Stimulated activated CD8-positive, alpha-beta memory T cell treated with anti-CD3 and anti-CD28 coated beads, Interleukin-12 subunit alpha, Interleukin-12 subunit beta, amount 100 ng/mL, for 4 hours (primary cell): Measurements from ENCODE around the gene IGF1.

Experiments used
- DNase-seq: peaks from one replicate; pipeline ENCODE4 v3.0.0-alpha.2; 2020; ENCODE audit warnings: low read depth

Gene IGF1

DNA sequence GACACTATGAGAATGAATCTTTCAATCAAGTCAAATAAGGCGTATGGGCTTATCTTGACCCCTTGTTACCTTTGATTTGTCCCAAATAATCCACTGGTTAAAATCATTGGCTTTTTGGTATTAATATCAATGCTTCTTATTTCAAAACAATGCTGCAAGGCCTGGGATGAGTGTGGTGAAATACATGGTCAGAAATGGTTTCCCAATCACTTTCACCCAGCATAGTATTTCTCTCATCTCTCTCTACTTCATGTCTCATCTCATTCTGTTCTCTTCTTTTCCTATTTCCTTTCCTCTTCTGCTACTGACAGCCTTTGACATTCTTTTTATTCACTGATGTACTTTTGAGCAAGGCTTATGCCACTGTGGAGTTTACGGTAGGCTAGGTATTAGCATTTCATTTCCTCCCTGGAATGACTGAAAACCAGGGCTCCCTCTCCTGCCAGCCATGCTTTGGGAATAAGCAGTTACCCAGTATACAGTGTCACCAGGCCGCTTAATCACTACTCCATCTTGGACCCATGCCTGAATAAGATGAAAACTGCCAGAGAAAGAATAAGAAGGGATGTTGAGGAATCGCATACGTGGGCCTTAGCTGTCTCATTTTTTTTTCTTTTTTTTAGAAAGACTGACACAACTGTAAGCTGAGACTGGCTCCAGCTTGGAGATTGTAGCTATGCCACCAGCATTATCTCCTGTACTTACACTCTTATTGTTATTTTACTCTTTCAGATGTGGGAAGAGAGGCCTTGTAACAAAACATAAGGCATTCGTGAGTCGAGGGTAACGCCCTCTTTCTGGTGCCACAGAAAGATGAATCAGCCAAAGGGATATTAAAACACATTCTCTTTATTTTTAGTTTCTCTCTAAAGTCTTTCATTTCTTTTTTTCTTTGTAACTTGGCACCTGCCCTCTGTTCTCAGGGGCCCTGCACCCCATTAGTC is 53.5 kb downstream of the IGF1 start:
- DNase-seq, result no peak

DNA sequence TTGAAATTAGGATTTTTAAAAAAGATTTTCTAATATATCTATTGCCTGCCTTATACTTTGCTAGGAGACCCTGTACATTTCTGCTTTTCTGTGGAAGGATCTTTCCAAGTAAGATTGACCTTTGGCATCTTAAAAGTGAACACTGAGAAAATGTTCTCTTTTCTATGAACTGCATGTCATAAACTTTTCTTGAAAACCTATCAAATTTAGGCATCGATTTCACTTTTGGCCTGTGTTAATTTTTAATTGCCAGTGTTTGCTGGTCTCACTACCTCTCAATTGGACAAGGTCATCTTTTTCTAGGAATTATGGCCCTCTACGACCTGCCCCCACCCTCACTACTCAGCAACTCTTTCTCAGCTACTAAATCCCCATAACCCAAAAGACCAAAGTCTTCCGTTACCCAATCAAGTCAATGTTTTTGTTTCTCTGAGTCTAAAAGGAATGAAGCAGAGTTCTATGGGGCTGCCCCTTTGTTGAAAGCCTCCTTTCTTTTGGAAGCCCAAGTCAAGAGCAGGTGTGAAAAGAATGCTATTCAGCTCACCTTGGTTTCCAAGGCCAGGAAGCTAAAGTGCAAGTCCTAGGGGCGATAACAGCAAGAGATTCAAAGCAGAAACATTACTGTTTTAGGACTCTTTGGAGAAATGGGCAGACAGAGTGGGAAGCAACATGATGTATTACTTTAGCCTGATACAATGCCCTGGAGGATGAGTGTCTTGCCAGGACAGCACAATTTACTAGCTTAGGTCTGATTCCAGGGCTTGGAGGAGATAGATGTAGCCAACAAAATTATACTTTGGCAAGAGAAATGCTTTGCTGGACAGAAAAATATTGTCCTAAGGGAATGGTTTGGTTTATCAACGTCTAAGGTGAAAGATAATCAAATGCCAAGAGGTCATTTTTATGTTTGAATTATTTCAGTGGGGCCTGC is 55.0 kb downstream of the IGF1 start:
- no peak for DNase-seq

DNA sequence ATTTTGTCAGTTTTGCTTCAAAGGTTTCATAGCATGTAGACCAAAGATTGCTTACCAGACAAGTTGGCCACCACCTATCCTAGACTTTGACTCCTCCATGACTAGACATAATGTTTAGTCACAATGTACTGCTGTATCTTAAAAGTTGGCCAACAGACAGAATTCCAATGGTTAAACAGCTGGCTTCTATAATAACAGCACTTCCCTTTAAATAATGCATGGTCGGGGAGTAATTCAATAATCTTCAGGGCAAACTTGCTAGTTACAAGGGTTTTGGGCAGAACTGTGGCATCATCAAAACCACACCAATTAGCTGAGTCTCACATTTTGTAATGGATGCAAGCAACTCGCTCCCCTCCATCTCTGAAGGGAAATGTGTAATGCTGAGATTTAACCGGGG is 56.9 kb downstream of the IGF1 start:
- no peak for DNase-seq

DNA sequence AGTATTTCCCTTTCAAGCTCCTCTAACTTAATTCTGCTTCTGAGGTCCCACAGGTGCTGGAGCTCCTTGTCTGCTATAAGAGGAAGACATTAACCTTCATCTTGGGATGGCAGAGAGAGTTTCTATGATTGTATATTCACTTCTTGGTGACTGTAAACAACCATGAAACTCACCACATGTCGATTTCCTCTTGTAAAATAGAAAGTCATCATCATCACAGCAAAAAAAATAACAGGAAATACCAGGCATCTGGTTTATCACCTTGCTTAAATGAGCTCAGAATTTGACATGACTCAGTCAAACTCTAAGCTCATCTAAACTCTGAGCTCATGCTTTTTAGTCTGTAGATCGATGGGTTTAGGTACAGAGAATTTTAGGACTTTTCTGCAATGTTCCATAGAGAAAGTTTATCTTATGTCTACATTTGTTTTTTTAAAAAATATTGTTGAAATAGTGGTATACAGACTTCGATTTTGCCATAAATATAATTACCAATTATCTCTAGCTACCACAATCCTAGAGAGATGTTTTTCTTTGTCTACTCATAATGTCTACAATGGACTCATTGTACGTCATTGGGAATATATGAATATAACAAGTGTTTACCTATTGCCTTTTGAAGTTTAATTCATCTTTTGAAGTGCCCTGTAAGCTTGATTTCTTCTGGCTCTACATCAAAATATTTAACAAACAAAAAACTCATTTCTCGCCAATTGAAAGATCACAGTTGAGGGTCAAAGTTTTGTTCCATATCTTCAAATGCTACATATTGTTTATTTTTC is 58.4 kb downstream of the IGF1 start:
- no peak for DNase-seq

DNA sequence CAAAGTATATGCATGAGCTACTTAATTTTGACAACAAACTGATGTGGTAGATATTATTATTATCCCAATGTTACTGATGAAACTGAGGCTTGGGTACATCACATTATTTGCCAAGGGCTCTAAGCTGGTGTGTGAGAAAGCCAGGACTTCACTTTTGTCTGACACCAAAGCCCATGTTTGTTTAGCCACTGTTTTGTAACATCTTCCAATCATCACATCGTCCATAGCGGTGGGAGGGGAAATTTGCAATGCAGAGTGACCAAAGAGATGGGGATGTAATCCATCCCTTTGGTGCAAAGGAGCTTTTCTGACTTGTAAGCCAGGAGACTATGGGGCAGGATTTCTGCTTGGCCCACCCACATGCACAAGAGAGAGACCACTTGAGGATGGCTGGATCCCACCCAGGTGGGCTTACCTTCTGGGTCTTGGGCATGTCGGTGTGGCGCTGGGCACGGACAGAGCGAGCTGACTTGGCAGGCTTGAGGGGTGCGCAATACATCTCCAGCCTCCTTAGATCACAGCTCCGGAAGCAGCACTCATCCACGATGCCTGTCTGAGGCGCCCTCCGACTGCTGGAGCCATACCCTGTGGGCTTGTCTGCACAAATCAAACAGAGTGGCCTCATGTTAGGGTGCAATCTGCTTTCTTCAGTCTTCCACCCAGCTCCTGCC is 61.1 kb downstream of the IGF1 start:
- no peak for DNase-seq

DNA sequence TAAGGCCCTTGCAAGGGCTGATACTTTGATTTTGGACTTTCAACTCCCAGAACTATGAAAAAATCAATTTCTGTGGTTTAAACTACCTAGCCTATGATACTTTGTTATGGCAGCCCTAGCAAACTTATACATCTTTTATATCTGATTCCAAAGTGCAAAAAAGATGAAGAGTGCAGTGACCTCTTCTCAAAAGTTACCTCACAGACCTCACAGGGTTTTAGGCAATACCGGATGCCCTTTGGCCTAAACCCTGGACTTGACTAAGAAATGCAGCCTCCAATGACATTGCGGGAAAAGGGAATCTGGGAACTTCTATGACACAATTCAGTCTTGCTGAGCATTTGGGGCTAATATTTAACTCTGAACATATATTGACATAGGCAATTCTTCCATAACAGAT is 63.3 kb downstream of the IGF1 start:
- no peak for DNase-seq

DNA sequence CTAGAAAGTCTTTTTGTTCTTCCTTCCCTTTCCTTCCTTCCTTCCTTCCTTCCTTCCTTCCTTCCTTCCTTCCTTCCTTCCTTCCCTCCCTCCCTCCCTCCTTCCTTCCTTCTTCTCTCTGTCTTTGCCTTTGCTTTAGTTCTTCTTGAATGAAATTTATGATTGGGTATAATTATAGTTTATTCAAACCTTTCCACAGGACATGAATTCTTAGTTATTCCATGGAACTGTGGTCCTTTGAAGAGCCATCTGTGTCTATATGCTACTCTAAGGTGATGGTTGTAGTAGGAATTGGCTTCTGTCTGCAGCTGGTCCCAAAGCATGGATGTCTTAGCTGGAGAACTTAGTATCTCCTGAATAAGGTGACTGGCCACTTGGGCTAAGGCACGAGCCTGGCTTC is 64.8 kb downstream of the IGF1 start:
- DNase-seq, result no peak

DNA sequence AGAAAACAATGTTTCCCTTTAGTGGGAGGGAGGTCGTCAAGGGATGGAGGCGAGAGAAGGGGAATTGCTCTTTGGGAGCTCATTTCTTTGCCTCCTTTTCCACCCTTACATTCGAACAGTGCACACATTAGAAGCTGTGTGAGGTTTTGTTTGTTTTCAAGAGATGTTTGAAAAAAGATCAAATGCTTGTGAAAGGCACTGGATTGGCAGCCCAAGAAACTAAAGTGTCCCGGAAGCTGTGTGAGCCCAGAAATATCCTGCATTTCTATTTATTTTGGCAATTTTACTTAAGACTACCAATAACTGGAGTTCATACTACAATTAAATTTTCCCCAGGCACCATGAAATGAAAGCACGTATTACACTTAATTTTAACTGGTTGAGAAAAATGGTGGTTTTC is 67.0 kb downstream of the IGF1 start:
- DNase-seq, result no peak

DNA sequence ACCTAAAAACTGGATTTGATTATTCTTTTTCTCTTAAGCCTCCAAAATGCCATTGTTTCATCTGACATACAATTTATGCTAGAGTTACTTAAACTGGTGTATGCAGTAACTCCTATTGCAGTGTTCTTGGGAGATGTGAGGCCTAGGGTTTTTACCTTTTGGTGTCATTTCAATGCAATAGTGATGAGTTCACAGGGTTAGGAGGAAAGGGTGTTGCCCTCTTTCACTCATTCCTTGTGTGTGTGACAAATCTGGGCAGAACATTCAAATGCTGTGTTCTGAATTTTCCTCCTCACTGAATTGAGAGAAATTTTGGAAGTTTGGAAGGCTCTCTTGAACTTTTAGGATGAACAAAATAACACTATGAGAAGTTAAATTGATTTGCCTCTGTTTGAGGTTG is 69.9 kb downstream of the IGF1 start:
- DNase-seq, result no peak

DNA sequence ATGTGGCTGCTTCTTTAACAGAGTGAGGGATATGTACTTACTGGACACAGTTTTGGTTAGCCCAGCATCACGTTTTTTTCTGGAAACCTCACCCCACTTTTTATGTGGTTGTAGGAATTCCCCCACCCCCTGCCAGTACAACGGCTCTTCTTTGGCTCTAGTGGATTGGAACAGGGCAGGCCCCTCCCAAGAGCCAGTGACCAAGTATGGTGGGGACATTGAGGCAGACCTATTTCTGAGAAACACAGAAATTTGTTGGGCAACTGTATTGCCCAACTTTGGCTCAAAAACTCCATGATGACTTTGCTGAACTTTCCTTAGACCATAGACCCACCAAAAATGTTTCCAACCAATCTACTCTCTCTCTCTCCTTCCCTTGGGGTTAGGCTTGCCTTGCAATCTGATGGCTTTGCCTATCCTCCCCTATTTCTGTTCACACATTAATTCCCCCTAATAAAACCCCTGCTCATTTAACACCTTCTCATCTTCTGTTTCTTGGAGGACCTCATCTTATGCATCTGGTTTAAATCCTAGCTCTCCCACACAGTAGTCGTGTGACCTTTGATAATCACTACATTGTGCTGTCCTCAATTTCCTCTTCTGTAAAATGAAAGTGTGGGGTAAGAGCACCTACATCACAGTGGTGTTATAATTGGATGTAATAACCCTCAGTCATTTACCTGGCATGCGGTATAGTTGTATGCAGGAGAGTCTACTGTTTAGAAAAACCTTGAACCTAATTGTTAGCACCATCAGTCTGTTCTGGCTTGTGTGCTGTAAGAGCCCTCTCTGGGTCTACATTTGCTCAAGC is 71.7 kb downstream of the IGF1 start:
- no peak for DNase-seq

DNA sequence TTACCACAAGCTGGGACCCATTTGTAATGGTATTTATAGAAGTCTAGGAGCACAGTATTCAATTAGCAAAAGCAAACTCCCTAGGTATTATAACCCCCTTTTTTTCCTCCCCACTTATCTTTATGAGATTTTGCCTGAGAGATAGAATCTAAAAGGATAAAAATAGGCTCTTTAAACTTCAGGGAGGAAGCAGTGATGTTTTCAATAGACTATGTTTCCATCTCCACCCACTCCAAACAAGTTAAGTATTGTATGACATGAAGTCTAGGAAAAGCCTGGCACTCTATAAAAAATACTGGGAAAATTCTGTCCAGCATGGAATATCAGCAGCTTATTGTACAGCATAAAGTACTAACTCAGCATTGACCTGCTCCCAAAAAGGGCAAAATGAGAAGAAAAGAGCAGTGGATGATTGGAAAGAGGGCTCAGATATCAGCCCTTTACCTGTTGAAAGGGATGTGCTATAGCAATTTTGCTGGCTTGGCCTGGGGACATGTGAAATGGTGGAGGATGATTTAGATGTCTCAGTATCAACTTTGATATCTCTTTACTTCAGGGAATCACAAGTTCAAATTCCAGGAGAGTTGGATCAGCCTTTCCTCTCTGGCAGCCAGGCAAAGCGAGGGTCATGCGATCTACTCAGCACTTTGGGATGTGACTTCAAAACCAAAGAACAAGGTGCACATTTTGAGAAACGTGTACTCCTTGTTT is 72.4 kb downstream of the IGF1 start:
- DNase-seq, result no peak

DNA sequence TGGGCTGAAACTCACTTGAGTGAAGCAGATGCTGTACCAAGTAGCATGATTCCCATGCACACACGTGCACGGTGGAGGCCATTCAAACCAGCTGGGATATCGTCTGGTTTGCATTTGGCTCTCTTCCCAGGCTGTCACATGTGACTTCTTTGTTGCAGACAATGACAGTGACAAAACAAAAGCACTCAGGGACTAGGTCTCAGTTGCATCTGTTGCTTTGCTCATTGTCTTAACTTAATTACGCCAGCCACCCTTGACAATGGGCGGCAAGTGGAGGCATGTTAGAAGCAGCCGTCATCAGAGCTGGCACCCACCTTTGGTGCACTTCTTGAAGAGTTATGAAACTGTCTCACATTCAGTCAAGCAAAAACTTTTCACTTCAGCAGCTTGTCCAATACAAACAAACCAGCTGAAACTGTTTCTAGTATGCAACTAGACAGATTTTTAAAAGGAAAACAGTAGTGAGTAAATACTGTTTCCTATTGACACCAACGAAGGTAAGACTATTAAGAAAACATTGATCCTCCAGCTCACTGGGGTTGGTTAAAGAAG is 74.3 kb downstream of the IGF1 start:
- no peak for DNase-seq

DNA sequence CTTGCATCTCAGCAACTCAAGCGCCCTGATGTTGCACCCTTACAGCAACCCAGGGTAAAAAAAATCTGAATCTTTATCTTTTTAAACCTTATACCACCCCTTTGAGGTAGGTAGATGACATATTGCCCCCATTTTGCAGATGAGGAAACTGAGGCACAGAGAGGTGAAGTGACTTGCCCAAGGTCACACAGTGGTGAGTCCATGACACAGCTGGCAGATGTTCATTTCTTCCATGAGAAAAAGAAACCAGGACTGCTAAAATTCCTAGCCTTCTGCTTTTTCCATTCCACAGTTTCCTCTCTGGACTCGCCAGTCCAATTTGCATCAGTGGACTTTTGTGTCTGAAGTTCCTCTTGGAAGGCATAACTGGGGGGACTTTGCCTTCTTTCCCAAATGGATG is 79.3 kb downstream of the IGF1 start:
- DNase-seq, result no peak

DNA sequence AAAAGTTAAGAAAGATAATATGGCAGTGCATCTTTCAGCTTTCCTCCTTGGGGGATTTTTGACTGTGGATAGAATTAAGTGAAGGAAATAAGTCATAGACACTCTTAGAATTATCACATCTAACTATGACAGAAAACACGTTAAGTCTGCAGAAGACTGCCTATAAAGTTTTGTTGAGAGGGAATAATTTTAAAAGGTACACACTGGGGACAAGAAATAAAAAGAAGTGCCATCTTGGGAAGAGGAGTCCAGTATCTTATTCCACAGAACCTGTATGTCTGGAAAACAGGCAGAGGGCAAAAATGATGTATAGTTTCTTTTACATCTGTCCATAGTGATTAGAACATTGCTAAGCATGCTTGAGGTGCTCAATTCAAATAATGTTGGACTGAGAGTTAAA is 80.7 kb downstream of the IGF1 start:
- DNase-seq, result no peak

DNA sequence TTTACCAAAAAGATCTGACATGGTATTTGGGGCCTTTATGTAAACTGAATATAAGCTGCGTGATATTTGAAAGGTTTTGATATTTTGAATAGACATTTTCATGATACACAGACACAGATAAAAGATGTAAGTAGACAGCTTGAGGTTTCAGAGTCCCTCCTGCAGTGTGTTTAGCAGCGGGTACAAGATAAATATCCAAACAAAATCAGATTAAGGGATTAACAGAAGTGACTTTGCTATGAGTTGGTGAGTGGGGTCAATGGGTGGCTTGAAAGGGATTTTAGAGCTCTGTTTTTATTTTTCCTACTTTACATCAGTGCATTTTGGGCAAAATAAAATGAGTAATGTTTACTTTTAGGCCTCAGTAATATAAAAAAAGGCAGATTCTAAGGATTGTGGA is 84.1 kb downstream of the IGF1 start:
- no peak for DNase-seq

DNA sequence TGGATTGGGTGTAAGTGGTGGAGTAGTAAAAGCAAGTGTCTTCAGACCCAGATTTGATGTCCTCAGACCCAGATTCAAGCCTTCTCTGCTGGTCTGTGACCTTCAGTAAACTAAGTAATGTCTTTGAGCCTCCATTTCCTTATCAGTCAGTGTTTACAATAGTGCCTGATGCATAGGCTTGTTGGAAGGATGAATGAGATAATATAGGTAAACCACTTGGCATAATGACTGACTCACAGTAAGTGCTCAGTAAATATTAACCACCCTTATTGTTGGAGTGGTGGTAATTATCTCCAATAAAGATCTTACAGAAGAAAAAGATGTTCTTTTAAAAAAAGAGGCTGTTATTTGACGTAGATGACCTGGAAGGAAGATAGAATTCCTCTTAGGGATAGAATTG is 86.2 kb downstream of the IGF1 start:
- no peak for DNase-seq

DNA sequence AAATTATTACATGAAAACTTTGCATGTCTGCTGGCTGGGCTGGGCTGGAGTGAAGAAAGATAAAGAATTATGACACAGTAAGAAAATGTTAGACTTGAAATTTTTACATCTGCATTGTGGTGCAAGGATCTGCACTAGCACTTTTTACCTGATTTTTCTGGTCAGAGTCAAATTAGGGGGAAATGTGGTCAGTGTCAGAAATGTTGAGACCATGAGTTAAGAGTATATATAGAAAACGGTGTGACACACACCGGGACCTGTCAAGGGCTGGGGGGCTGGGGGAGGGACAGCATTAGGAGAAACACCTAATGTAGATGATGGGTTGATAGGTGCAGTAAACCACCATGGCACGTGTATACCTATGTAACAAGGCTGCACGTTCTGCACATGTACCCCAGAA is 90.3 kb downstream of the IGF1 start:
- no peak for DNase-seq

DNA sequence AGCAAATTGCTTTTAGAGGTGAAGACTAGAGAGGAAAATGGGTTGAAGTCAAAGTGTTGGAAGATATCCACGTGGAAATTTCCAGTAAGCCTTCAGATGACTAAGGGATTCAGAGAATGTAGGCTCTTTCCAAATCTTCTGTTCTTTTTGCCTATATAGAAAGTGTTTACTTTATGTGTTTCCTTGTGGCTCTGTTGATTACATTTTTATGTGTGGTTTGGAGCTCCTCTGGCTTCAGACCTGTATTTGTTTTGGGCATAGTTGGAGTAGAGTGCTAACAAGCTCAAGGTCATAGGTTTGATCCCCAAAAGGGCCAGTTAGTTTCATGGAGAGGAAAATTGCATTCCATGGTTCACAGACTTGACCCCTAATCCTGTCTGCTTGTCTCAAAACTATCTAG is 91.9 kb downstream of the IGF1 start:
- DNase-seq, result no peak

DNA sequence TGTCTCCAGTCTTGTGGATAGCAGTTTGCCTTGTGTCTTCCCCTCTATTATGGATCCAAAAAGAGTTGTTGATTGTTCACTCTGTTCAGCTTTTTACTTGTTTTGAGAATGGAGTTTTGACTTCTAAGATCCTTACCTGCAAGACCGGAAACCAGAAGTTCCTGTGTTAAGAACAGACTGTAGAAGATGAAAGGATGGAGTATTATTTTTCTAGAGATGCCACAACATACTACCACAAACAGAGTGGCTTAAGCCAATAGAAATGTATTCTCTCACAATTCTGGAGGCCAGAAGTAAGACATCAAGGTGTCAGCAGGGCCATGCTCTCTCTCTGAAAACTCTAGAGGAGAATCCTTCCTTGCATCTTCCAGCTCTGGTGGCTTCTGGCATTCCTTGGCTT is 95.0 kb downstream of the IGF1 start:
- no peak for DNase-seq
